GM12878 (cell line): ENCODE data around the gene GJD2.

Experiments used
- CEBPB ChIP-seq, 2 experiments: fragments of 150-350 bp in 1 of 2; IDR thresholded peaks; 2 replicates each; pipeline ENCODE4 v1.6.1; 2012 to 2014; ENCODE audit warnings: low read depth in 2 of 2, low read length in 2 of 2, borderline replicate concordance in 1 of 2, inconsistent platforms in 1 of 2
- E2F4 ChIP-seq: IDR thresholded peaks from 2 replicates; pipeline ENCODE4 v1.6.1; 2012; ENCODE audit warnings: low read depth, low read length, improper control_type of control experiment
- GABPA ChIP-seq: IDR thresholded peaks from 2 replicates; pipeline ENCODE4 v1.6.1; 2014; ENCODE audit warnings: antibody characterized with exemption, low read depth, mild to moderate bottlenecking, inconsistent platforms
- HDAC6 ChIP-seq: fragments of 200-600 bp; sonication (generic); IDR thresholded peaks from one replicate; pipeline ENCODE4 v1.8.0; 2017; ENCODE audit warnings: antibody characterized with exemption; ENCODE audit not compliant: unreplicated experiment
- HDGF ChIP-seq: fragments of 450-650 bp; IDR thresholded peaks from 2 replicates; pipeline ENCODE4 v1.6.1; 2016; ENCODE audit warnings: antibody characterized with exemption
- MEF2A ChIP-seq: IDR thresholded peaks from 2 replicates; pipeline ENCODE4 v1.6.1; 2011; ENCODE audit warnings: low read depth, mild to moderate bottlenecking, low read length, moderate library complexity; ENCODE audit not compliant: insufficient read depth
- POLR2A ChIP-seq: IDR thresholded peaks from 2 replicates; pipeline ENCODE4 v1.6.1; 2011; ENCODE audit warnings: low read depth, mild to moderate bottlenecking, low read length
- POLR2AphosphoS5 ChIP-seq: IDR thresholded peaks from 2 replicates; pipeline ENCODE4 v1.6.1; 2011; ENCODE audit warnings: mild to moderate bottlenecking, low read length, inconsistent platforms
- RCOR1 ChIP-seq: conservative IDR thresholded peaks from 2 replicates; pipeline ENCODE4 v1.6.1; 2012; ENCODE audit warnings: low read depth, low read length, improper control_type of control experiment
- SMARCA5 ChIP-seq: fragments of 450-650 bp; IDR thresholded peaks from 2 replicates; pipeline ENCODE4 v1.6.1; 2017; ENCODE audit warnings: mild to moderate bottlenecking
- USF2 ChIP-seq: IDR thresholded peaks from 2 replicates; pipeline ENCODE4 v1.6.1; 2011; ENCODE audit warnings: low read depth, low read length, improper control_type of control experiment, borderline replicate concordance
- ZNF274 ChIP-seq: IDR thresholded peaks from one replicate; pipeline ENCODE4 v1.8.0; 2011; ENCODE audit not compliant: insufficient read length, insufficient read depth
- TF ChIP-seq, protein P1 (sequence below), 3 experiments: IDR thresholded peaks in 2 of 3; conservative IDR thresholded peaks in 1 of 3; 2 replicates each; pipeline ENCODE4 v1.5.1; 2011; ENCODE audit warnings: low read depth in 3 of 3, low read length in 3 of 3, mild to moderate bottlenecking in 3 of 3, control low read depth in 2 of 3, moderate library complexity in 2 of 3, inconsistent platforms in 1 of 3, mixed read lengths in 1 of 3; ENCODE audit not compliant: control insufficient read depth in 2 of 3, insufficient read depth in 1 of 3; ENCODE audit errors: extremely low read depth in 1 of 3
- TF ChIP-seq, protein P2 (sequence below): IDR thresholded peaks from 2 replicates; pipeline ENCODE4 v1.6.1; 2012; ENCODE audit warnings: low read length, inconsistent platforms

GRCh38 chr15:34754171-34754601 is 612 bp downstream of the GJD2 start:
- TF ChIP-seq, protein P1, sequence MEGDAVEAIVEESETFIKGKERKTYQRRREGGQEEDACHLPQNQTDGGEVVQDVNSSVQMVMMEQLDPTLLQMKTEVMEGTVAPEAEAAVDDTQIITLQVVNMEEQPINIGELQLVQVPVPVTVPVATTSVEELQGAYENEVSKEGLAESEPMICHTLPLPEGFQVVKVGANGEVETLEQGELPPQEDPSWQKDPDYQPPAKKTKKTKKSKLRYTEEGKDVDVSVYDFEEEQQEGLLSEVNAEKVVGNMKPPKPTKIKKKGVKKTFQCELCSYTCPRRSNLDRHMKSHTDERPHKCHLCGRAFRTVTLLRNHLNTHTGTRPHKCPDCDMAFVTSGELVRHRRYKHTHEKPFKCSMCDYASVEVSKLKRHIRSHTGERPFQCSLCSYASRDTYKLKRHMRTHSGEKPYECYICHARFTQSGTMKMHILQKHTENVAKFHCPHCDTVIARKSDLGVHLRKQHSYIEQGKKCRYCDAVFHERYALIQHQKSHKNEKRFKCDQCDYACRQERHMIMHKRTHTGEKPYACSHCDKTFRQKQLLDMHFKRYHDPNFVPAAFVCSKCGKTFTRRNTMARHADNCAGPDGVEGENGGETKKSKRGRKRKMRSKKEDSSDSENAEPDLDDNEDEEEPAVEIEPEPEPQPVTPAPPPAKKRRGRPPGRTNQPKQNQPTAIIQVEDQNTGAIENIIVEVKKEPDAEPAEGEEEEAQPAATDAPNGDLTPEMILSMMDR (IDR thresholded peaks at IDR 0.05 in 2 of 3, conservative IDR thresholded peaks at IDR 0.05 in 1 of 3; ENCODE audit: control insufficient read depth in 2 of 3, extremely low read depth in 1 of 3, insufficient read depth in 1 of 3, low read depth in 3 of 3, low read length in 3 of 3), result no peak
- TF ChIP-seq MEF2A, result no peak
- no peak for TF ChIP-seq E2F4
- TF ChIP-seq GABPA, result no peak
- no peak for TF ChIP-seq USF2
- no peak for TF ChIP-seq HDAC6
- no peak for TF ChIP-seq HDGF
- TF ChIP-seq CEBPB (IDR thresholded peaks at IDR 0.05; ENCODE audit: borderline replicate concordance in 1 of 2, low read depth in 2 of 2, low read length in 2 of 2), result no peak
- TF ChIP-seq SMARCA5, result no peak
- TF ChIP-seq POLR2A, result no peak
- TF ChIP-seq, protein P2, sequence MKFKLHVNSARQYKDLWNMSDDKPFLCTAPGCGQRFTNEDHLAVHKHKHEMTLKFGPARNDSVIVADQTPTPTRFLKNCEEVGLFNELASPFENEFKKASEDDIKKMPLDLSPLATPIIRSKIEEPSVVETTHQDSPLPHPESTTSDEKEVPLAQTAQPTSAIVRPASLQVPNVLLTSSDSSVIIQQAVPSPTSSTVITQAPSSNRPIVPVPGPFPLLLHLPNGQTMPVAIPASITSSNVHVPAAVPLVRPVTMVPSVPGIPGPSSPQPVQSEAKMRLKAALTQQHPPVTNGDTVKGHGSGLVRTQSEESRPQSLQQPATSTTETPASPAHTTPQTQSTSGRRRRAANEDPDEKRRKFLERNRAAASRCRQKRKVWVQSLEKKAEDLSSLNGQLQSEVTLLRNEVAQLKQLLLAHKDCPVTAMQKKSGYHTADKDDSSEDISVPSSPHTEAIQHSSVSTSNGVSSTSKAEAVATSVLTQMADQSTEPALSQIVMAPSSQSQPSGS, result no peak
- no peak for TF ChIP-seq ZNF274
- TF ChIP-seq RCOR1, result no peak
- no peak for TF ChIP-seq POLR2AphosphoS5
